Amygdala (tissue), 56 donors: Measurements from ENCODE around the gene SREK1IP1.
A peak's percentile ranks its signal among the peaks of the same experiment; 100 is the strongest.
"Not testable (repeated sequence)": the region's sequence is repeated elsewhere in the genome, so short reads cannot be mapped to it uniquely, and the experiment has no call there.

Experiments used
- DNase-seq, 56 donors: peaks; one replicate each; lab custom pipeline; 2025; lab: John Stamatoyannopoulos, UW

SREK1IP1 gene

DNA sequence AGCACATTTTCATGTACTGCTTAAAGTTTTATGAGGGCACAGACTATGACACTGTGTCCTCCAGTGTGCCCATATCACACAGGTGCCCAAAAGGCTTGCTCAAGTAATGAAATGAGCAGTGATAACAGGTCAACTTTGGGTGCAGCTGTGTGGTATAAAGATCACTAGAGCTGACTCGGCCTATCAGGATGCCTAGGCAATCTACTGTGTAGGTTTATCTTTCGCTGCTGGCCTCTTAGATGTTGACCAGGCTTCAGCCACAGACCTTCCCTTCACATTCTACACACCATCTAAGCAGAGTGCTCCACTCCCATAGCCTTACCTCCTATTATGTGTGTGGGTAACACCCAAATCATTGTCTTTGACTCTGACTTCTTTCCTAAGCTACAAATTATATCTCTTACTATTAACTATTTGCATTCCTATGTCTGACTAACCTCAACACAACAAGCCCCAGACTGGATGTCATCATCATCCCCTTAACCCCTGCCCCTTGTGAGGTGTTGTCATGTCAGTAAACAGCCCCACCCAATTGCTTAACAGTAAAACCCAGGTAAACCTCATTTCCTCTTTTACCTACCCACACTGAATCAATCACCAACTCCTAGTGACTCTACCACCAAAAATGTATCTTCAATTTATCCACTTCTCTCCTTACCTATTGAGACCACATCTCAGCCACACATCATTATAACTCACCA is 2.5 kb downstream of the SREK1IP1 start:
- DNase-seq, result no peak

DNA sequence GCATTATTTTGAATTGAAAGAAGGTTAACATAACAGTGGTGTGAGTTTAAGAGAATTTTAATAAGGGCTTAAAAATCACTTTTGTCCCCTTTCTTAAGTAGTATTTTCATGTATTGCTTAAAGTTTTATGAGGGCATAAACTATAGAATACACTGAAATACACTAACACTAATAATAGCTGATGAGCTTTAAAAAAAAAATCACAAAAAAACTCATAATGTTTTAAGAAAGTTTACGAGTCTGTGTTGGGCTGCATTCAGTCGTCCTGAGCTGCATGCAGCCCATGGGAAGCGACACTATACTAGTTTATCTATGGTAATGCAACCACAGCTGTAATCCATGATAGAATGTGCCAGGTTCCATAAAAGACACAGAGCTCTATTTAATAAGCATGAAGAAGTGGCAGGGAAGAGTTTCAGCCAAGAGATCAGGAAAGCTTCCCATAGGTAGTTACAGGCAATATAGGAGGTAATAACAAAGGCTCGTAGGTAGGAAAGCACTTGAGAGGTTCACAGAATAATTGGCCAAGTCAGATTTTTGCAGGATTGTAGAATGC is 4.5 kb downstream of the SREK1IP1 start:
- no peak for DNase-seq

DNA sequence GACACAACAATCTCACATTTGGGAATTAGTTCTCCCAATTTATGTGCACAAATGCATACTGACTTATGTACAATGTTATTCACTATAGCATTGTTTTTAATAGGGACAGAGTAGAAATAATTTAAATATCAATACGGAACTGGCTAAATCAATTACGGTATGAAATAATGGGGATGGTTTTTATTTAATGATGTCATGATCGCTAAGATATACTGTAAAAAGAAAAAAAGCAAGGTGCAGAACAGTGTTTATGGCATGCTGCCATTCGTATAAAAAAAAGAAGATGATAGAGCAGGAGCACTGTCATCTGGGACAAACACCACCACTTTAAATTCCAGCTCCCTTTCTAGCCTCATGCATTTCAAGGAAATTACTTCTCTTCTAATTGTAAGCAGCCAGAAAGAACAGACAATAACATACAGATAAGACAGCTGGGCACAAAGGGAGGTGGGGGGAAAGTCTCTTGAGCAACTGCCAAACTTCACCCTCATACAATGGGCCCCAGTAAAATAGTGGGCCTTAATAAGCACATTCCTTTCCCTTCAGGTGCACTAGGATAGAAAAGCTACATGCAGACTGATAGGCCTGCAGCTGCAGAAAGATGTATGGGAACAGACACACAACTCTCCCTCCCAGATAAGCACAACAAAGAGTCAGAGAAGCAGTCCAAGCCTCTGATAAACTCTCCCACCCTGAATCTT is 8.4 kb downstream of the SREK1IP1 start:
- peak in 1 of 56 donors; percentile 7 for DNase-seq

DNA sequence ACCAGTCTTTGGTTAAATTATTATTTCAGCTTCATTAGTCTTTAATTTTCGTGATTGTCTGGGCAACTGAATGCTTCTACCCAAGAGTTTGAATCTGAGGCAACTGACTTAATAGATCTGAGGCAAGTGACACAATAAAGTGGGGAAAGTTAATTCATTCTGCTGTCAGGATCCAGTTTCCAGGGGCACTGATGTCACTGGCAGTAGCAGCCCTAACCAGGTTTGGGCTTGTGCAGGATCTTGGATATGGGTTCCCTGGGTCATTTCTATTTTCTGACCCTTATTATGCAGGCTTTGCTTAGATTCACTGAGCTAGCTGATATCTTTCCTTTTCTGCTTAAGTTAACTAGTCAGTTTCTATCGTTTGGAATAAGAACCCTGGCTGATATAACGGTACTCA is 9.6 kb downstream of the SREK1IP1 start:
- DNase-seq, result no peak

DNA sequence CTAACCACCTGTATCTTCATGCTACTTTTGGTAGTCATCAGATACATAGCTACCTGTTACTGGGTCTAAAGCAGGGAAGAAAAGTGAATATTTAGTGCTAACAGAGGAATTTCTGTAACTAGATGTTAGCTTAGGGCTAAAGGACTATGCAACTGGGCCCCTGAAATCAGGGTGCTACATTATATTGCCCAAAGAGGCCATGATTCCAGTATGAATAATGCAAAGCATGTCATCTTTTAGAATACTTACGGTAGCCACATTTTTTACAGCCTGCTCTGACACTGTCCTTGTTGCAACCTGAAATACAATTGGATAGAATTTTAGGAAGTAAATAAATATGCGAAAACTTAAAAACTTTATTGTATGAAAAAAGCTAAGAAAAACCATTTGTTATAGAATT is 14.4 kb downstream of the SREK1IP1 start:
- no peak for DNase-seq

DNA sequence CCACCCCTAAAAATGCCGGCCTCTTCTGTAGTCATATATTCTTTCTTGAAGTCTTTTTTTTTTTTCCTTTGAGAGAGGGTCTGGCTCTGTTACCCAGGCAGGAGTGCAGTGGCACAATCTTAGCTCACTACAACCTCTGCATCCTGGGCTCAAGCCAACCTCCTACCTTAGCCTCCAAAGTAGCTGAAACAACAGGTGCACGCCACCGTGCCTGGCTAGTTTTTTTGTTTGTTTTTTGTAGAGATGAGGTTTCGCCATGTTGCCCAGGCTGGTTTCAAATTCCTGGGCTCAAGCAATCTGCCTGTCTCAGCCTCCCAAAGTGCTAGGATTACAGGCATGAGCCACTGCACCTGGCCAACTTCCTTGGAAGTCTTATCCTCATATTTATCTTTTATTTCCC is 19.1 kb downstream of the SREK1IP1 start:
- DNase-seq, result no peak

DNA sequence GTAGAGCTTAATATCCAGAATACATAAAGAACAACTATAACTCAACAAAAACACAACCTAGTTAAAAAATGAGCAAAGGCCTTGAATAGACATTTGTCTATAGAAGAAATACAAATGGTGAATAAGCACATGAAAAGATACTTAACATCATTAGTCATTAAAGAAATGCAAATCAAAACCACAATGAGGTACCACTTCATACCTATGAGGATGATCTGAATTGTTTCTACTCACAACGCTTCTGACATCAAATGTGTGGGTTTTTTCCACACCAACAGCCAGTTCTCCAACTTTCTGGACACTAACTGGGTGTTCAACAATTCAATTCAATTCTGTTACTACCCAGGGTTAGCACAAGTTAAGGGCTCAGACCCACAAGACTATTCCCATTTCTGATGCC is 22.0 kb downstream of the SREK1IP1 start:
- no peak for DNase-seq

DNA sequence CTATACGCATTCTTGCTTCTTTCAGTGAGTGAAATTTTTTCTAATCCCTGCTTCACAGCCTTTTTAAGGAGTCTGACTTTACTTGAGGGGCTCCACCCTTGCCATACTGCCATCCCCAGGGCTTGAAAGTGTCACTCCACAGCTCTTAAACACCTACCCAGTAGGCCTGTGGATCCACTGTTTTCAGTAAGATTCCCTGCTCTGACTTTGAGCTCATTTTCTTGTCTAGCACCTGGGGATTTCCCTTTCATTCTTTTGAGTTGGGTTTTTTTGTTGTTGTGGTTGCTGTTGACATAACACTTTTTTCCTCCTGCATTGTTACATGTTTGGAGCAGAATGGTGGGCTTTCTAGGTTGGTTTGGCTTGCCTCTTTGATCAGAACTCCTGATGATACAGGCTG is 23.6 kb downstream of the SREK1IP1 start:
- DNase-seq, result no peak

DNA sequence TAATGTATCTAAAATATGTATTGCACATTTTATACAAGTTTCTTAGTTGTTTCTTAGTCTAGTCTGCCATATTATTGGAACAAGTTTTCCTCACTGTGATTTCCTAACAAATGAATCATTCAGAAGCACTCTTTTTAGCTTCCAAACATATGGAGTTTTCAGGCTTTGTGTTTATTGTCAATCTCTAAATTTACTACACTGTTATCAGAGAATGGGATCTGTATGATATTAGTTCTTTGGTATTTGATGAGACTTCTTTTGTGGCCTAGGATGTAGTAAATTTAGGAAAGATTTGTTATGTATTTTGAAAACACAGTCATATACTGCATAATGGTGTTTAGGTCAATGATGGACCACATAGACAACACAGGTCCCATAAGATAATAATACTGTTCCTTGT is 25.7 kb downstream of the SREK1IP1 start:
- no peak for DNase-seq

DNA sequence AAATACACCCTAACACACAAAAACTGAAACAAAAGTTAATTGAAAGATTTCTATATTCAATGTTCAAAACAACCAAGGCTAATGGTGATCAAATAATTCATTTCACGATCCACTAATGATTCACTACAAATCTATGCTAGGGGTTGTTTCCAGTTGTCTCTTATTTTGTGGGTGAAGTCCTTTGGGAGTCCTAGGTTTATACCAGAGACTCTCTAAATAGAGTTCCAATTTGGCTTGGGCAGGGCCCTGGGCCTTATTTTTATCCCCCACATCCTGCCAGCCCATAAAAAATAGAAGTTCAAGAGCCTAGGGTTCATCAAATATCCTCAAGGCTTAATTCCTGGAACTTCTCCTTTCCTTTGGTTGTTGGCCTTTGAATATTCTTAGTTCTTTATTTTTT is 26.1 kb downstream of the SREK1IP1 start:
- DNase-seq, result no peak

DNA sequence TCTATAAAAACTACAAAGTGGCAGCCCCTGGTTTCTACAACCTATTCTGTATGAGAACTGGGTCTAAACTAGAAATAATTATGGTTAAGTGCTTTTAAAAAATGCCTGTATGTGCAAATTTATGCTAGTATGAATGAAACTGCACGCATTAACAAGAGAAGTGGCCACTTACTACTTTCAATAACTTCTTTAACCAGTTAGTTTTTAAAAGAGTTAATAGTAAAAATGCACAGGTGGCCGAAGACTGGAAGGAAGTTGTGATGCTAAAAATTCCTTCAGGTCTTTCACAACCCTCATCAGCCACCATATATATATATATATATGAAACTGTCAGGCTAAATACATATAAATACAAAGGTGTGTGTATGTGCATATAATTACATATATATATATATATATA is 41.3 kb downstream of the SREK1IP1 start:
- no peak for DNase-seq

DNA sequence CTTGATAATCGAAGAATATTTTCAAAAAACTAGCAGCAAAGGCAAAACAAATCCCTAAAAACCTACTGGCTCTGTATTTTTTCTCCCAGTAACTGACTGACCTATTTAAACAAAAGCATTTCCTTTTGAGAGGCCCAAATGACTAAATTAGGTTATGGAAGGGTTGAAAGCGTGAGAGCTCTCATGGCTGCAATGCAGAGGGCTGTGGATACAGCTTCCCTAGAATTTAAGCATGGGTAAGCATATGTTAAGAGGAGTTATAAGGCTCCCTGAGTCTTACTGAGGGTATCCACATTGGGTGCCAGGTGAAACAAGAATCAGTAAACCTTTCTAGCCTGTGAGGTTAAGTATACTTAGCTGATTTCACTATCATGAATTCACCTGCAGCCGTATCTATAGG is 45.9 kb downstream of the SREK1IP1 start:
- no peak for DNase-seq

DNA sequence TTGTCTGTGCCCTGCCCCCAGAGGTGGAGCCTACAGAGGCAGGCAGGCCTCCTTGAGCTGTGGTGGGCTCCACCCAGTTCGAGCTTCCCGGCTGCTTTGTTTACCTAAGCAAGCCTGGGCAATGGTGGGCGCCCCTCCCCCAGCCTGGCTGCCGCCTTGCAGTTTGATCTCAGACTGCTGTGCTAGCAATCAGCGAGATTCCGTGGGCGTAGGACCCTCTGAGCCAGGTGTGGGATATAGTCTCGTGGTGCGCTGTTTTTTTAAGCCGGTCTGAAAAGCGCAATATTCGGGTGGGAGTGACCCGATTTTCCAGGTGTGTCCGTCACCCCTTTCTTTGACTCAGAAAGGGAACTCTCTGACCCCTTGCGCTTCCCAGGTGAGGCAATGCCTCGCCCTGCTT is 54.0 kb downstream of the SREK1IP1 start:
- not testable (repeated sequence) for DNase-seq

DNA sequence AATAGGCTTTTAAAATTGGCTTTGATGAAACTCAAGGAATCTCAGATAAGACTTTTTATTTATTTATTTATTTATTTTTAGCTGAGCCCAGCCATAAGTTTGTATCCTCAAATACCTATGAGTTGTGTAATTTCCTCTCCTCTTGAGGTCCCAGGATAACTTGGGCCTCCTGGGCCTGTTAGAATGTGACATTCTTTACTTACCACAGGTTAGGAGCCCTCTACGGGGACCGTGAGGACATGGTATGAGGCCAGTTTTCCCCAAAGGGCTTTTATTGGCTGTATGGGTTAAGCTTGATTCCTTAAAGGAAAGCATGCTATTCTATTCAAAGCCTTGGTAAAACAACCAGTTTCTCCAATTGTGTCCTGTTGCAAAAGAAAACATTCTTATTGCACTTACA is 61.3 kb downstream of the SREK1IP1 start:
- no peak for DNase-seq

DNA sequence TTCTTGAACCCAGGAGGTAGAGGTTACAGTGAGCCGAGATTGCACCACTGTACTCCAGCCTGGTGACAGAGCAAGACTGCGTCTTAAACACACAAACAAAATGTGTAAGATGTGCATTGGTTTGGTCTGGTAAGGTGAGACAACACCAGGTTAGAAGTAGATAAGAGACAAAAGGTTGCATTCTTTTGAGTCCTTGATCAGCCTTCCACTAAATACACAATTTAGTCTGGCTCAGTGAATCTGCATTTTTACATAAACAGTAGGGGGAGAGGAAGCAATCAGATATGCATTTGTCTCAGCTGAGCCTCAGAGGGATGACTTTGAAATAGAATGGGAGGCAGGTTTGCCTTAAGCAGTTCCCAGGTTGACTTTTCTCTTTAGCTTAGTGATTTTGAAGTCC is 62.4 kb downstream of the SREK1IP1 start:
- not testable (repeated sequence) for DNase-seq

DNA sequence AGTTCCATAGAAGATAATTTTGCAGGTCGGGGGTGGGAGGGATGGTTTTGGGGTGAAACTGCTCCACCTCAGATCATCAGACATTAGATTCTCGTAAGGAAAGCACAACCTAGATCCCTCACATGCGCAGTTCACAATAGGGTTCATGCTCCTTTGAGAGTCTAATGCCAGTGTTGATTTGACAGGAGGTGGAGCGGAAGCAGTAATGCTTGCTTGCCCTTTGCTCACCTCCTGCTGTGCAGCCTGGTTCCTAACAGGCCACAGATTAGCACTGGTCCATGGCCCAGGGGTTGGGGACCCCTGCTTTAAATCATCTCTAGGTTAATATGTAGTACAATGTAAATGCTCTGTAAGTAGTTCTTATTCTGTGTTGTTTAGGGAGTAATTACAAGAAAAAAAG is 67.7 kb downstream of the SREK1IP1 start:
- DNase-seq, result no peak

DNA sequence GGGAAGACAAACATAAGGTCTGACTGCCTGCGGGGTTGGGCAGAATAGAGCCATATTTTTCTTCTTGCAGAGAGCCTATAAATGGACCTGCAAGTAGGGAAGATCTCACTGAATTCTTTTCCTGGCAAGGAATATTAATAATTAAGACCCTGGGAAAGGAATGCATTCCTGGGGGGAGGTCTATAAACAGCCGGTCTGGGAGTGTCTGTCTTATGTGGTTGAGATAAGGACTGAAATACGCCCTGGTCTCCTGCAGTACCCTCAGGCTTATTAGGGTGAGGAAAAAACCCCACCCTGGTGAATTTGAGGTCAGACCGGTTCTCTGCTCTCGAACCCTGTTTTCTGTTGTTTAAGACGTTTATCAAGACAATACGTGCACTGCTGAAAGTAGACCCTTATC is 72.1 kb downstream of the SREK1IP1 start:
- not testable (repeated sequence) for DNase-seq

DNA sequence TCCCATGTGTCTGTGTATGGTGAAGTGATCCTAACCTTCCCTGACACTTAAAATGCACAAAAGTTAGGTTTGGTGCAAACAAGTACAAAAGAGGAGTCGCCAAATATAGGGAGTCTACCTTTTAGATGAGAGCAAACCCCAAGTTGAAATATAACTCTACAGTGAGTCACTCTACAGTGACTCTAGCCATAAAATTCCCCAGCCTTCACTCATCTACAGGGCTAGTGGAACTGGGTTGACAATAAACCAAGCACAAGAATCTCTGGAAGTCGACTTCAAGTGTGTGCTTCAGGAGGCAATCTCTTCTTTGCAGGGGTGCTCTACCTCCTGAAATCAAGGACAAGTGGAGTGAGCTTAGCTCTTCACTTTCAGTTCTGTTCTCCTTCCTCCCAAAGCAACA is 74.9 kb downstream of the SREK1IP1 start:
- DNase-seq, result no peak

DNA sequence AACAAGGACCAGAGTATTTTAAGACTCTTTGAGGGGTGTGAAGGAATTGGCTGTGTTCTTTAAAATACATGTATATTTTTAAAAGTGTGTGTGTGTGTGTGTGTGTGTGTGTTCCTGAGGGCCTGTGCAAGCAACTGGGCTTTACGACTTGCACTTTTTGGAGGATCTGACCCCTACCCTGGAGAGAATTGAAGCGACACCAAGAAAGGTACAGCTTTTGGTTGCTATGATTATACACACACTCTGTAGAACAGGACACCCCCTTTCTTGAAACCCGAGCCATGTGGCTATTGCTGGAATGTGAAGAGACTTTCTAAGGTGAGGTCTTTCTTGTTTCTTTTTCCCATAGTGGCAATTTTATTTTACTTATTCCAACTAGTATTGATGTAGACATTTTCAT is 77.2 kb downstream of the SREK1IP1 start:
- no peak for DNase-seq

DNA sequence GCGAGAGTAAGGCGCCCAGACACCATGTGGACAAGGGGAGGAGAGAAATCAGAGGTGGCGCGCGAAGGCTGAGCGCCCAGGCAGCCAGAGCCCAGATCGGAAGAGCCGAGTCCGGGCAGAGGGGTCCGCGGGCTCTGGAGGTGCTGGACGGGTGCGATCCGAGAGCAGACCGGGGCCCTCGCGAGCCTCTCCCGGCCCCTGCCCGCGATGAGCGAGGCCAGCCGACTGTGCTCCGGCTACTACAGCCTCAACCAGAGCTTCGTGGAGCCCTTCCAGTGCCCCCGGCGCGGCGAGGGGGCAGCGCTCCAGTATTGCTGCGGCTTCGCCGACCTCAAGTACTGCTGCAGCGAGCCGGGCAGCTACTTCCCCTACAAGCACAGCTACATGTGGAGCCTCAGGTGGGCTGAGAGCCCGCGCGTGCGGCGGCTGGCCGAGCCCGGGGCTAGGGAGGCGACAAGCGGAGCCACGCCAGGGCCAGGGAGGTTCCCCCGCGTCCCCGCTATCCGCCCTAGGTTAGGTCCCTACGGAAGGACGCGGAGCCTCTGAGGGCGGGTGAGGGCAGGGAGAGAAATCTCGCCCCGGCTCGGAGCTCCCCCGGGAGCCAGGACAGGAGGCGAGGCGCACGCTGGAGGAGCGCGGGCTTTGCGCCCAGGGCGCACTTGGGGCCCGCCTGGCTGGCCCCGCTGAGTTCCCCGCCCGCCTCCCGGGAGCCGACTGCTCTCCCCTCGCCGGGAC is 77.9 kb downstream of the SREK1IP1 start, which contains the start of gene SHISAL2B:
Gene SHISAL2B (plus strand): TSS at position 87 of the 735 bp plus-strand sequence. CDS start 121 bp downstream, at position 208.
- no peak for DNase-seq

DNA sequence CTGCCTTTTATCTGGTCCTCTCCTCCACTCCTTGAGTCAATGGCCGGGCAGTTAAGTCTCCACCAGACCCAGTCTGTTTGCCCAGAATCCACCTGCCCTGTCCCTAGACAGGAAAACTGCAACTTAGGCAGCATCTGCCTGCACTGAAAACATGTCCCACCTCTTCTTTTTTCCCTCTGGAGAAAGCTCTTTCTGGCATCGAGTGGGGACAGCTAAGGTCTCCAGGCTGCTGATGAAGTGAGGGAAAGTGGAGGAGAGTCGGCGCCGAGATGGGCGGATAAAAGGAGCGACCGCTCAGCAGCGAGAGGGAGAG is 78.4 kb downstream of the SREK1IP1 start:
- DNase-seq, result no peak
